ENCODE data around the gene ACP3.

GRCh38 chr3:132284781-132285619, 32.2 kb upstream of the ACP3 start:
- no peak for TF ChIP-seq CTCF (IDR thresholded peaks at IDR 0.05 in 4 of 5, conservative IDR thresholded peaks at IDR 0.05 in 1 of 5)
- TF ChIP-seq POLR2A (IDR thresholded peaks at IDR 0.05) = no peak

All from gastrocnemius medialis (tissue), 4 donors.